ENCODE results near the gene FOXS1. TPM values are rescaled to one million over a fixed set of nuclear protein-coding genes. Genes with fewer than 3 reads are reported as not detected.

FOXS1 gene
- total RNA-seq, 1 donor from 2014 or later, result not detected

DNA sequence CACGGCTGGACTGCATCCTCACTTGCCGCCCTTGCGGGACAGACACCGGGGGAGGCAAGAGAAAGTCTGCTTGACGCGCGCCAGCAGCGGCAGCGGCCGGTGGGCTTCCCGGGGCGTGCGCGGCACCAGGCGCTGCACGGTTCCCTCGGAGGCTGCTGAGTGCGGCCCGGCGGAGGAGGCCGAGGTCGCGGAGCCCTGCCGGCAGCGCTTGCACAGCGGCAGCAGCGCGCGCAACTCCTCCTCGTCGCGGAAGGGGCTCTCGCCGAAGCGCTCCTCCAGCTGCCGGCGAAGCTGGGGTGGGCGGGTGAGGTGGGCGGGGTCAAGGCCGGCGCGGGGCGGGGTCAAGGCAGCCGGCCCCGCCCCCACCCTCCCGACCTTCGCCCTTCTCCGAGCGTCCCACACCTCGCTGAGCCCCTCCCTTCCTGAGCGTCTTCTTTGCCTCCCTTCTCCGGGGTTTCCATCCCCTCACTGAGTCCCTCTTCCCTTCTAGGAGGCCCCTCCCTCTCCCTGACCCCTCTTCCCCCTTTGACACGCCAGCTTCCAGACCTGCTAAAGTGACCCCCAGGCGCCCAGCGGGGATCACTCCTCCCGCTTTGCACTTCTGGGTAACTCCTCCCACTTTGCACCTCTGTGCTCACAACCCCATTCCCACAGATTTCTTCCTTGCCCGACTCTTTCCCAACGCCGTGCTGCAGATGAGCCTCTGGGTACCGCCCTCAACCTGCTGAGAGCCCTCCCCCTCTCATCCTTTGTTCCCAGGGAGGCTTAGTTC lies 16.2 kb upstream of the FOXS1 start:
- peak; percentile 90 for DNase-seq (ENCODE audit: low spot score)

DNA sequence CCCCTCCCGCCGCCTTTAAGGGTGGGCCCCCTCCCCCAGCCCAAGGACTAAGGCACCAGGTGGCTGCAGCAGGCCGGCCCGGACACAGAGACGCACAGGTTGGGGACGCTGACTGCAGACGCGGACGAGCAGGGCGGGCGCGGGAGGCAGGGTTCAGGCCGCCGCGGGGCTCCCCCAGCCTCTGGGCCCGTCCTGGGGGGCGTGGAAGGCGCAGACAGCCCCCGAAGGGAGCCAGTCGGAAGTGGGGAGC lies 15.7 kb upstream of the FOXS1 start:
- DNase-seq (ENCODE audit: low spot score), result no peak

DNA sequence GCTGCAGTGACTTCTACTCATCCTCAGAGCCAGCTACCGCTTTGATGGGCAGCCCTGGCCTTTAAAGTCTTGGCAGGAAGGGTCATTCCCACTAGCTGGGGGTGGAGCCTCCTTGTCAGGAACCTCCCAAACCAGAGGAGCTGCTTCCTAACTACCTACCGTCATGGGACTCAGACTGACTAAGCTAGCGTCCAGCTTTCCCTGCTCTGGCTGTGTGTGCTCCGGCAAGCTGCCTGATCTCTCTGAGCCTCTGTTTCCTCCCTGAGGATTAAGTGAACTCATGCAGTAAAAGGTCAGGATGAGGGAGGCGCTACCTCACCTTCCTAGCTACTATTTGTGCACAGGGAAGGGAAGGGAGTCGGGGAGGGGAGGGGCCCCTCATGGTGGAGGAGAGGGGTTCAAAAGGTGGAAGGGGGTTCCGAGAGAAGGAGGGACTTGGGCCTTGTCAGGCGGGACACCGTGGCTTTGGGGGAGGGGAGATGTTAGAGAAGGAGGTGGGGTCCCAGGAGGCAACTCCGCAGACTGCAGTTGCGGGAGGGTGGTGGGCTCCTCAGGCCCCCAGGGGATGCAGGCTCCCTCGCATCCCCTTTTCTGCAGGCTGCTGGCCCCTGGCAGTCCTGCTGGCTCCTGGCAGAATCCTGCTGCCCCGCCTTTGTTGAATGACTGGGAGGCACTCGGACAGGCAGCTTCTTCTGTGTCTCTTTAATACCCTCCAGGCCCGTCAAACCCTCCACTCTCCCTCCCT lies 15.2 kb upstream of the FOXS1 start:
- peak; percentile 51 for DNase-seq (ENCODE audit: low spot score)

DNA sequence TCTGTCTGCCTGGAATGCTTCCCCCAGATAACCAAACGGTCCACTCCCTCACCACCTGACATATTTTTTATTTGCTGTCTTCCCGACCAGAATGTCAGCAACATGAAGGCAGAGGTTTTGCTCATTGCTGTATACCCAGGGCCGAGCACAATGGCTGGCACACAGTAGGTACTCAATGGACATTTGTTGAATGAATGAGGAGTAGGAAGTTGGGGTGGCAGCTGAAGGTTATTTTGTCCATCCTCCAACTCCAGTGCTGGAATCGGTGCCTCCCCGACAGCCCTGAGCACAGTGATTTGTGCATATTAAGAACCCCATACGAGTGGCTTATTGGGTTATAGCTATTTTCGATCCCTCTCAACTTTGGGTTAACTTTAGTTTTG lies 14.6 kb upstream of the FOXS1 start:
- DNase-seq (ENCODE audit: low spot score), result peak; percentile 9

DNA sequence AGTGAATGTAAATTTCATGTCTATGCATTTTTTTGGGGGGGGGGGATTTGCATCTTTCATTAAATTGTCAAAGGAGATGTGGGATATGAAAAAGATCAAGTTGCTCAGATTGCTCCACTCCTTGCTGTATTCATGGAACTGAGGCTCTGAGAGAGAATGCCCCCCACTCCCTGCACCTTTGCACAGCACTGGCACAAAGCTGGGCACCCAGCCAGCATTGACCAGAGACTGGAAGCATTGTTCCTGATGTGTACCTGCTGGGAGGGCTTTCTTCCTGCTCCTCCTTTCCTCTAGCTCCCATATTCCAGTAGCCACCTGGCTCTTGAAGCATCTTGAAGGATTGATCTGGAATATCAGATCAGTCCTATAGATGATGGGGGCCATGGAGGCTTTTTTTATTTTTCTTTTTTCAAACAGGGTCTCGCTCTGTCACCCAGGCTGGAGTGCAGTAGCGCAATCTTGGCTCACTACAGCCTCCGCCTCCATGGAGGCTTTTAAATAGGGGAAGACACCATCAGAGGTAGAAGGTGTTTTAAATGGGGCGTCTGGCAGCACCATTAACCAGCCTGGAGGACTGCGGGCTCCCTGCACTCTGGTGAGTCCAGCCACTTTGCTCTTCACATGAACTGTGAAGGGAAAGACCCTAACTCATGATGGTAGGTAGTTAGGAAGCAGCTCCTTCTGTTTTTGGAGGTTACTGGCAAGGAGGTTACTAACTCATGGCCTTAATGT lies 14.0 kb upstream of the FOXS1 start:
- peak; percentile 18 for DNase-seq (ENCODE audit: low spot score)

DNA sequence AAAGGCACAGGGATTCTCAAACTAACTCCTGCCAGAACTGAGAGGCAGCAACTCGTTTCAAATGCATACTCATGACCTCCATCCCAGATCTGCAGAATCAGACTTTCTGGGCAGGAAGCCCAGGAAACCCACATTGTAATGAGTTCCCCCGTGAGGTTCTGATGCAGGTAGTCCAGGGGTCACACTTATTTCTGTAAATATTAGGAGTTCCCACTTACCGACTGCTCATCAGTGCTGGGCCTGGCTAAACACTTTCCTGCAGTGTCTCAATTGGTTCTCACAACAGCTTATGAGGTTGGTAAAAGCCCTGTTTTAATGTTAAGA lies 13.3 kb upstream of the FOXS1 start:
- DNase-seq (ENCODE audit: low spot score), result no peak

DNA sequence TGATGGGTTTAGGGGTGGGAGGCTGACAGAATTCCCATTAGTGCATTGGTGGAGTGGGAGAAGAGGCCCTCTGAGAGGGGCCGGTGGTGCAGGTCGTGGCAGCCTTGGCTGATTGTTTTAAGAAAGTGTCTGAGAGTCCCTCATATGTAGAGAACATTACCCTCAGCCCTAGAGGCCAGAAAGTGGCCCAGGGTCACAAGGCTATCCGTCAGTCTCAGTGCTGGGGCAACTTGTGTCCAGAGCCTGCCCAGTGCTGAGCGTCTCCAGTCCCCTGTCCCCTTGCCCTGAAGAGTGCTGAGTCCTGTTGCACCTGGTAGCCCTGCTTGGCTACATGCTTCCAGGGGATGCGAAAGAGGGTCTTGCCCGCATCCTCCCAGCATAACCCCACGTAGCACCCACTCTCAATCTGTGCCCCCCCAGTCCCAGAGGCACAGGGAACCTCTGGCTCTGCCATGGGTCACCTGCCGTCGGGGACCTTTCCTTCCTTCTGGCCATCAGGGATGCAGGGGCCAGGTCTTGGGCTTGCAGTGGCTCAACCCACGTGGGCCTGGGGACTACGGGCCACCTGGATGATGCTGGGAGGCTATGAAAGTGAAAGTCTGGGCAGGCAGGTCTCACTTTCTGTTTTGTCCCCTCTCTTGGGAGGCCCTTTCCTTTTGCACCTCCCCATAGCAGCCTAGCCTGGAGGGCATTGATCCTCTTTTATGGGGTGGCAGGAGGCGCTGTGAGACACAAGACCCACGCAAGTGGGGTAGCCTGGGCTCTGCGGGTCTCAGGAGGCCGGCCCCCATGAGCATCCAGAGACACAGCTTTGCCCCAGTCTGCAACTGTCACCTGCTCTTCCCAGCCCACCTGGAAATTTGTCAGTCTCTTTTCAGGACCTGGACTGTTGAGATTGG lies 12.7 kb upstream of the FOXS1 start:
- DNase-seq (ENCODE audit: low spot score), result peak; percentile 60

DNA sequence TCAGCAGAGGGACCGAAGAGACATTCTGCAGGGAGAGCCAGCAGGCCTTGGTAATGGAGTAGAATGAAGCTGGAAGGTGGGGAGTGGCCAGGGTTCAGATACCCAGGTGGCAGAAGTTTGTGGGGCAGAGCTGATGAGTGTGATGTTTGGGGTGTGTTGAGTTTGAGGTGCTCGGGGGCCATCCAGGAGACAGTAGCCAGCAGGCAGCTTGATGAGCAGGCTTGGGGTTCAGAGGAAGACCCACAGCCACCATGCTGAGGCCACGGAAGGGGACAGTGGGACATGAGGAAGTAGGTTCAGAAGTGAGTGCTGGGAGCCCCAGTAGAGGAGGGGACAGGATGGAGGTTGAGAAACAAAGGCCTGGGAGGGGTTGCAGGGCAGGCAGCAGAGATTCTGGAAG lies 11.1 kb upstream of the FOXS1 start:
- peak; percentile 86 for DNase-seq (ENCODE audit: low spot score)

DNA sequence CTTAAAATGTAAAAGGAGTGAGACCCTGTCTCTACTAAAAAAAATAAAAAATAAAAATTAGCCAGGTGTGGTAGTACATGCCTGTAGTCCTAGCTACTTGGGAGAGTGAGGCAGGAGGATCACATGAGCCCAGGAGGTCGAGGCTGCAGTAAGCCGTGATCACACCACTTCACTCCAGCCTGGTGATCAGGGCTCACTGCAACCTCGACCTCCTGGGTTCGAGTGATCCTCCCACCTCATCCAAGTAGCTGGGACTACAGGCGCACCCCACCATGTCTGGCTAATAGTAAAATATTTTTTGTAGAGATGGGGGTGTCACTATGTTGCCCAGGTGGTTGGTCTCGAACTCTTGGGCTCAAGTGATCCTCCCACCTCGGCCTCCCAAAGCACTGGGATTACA lies 8.1 kb upstream of the FOXS1 start:
- no peak for DNase-seq (ENCODE audit: low spot score)

DNA sequence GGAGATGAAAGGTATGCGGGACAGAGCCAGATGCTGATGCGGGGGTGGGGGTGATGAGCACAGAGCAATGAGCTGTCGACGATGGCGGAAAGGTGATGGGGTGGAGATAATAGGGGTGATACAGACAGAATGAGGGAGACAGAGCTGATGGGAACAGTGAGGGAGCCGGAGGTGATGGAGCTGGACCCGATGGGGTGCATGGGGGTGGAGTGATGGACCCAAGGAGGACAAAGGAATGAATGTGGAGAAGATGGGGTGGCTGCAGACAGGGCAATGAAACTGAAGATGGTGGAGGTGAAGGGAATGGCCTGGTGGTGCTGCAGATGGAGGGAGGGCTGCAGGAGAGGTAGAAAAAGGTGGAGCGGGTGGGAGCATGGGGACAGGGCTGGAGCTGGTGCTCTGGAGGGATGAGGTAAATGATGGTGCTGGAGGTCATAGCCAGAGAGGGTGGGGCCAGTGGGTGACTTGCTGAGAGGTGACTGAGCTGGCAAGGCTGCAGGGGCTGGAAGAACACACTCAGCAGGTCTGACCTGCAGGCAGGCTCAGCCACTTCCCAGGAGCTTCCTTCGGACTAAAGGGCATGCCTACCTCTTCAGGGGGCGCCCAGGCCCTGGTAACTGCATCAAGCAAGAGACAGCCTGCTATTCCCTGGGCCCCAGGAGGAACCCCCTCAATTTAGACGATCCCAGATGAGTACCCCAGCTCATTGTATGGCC lies 6.0 kb upstream of the FOXS1 start:
- DNase-seq (ENCODE audit: low spot score), result no peak

DNA sequence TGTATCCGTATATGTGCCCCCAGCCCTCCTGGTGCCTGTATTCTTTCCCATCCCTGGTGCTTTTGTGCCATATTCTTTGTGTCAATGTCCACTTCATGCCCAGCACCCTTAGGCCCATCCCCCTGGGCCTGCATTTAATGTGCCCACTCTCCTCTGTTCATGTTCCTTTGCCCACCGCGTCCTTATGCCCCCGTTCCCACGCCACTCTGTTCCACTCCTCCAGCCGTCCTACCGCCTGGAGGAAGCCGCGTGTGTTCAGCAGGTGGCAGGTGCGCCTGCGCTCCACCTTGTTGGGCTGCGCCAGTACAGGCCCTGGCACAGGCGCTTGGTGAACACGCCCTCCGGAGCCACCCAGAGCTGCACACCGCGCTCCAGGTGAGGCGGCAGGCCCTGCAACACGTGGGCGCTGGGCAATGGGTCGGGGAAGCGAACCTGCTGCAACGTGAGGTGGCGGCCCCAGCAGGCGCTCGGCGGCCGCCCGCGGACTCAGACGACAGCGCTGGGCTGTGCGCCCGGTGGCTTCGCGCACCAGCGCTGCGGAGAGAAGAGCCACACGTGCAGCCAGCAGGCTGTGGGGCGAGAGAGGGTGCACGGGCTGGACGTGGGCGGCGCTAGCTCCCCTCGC lies 4.0 kb upstream of the FOXS1 start:
- no peak for DNase-seq (ENCODE audit: low spot score)

DNA sequence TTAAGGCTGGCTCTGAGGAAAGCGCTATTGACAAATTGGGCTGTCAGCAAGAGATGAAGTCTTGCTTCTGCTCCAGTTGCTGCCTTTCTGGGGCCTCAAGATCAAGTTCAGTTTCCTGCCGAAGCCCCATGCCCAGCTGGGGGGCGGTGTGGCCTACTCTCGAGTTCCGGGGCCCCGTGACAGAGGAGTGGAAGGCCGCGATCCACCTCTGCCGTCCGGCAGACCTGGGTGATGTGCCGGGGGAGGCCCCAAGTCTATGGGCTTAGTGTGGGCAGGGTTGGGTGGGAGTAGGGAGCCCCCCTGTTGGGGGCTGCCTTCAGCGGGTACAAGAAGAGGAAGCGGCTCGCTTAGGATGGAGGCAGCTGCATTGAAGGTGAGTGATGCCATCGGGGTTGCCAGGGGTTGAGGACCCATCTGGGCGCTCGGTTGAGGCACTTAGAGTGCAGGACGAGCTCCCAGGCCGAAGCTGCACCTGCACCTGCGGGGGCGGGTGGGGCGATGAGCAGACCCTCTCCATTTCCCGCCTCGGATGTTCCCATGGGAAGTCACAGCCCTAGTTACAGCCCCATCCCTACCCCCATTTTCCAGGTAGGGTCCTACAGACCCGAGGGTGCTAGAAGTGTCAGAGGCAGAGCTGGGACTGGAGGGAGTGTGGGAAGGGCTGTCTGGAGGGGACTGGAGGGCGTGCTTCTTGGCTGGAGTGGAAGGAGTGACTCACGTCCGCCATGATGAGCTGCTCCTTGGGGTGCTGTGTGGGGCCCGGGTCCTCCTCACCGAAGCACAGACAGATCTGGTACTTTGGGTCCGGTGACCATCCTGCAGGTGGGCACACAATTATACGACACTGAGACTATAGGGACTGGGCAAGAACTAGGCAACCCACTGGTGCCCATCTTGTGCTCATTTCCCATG lies 2.9 kb upstream of the FOXS1 start:
- no peak for DNase-seq (ENCODE audit: low spot score)

DNA sequence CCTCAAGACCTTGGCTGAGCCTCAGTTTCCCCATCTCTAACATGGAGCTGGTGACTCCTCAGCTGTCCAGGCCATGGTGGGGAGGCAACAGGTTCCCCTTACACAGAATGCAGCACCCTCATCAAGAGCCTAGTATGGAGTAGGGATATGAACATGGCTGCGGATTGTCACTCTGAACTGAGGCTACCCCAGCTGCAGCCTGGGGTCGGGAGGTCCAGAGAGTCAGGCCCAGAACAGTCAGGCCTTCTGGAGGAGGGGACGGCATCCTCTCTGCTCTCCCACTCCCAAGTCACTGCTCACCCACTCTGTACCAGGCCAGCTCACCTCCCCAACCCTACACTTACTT lies 1.4 kb upstream of the FOXS1 start:
- DNase-seq (ENCODE audit: low spot score), result no peak

DNA sequence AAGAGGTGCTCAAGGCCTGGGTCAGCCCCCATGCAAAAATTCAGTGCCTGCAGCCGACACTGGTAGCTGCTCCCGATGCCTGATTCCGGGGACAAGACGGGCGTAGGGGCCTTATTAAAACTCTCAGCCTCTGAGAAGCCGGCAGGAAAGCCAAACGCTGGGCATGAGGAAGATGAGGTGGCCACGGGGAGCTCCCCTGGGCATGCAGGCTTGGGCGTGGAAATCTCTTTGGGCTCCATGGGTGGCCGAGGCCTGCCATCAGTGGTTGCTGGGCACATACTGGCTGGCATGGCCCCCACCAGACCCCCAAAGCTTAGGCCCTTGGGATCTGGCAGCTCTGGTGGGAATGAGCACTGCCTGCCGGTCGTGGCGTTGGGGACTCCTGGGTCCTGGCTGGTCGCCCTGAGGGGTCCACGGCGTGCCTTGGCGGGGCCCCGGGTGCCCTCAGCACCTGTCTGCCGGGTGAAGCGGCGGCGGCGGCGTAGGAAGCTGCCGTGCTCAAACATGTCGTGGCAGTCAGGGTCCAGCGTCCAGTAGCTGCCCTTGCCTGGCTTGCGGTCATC lies 586 bp downstream of the FOXS1 start:
- DNase-seq (ENCODE audit: low spot score), result no peak

DNA sequence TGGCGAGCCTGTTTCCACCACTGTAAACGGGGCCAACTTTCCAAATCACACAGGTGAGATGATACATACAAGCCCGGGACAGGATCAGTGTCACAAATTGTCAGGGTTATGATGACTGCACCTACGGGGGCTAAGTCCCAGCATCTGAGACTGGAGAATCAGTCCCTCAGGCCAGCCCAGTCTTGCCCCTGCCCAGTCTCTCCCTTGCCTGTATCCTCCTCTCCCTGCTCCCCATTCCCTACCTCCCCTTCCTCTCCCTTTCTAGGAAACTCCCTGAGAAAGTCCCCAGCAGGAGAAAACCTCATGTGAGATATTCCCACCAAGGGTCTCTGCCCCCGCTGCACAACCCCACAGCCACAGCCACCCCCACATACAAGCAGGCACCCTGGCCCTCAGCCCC lies 1.5 kb downstream of the FOXS1 start:
- DNase-seq (ENCODE audit: low spot score), result no peak

DNA sequence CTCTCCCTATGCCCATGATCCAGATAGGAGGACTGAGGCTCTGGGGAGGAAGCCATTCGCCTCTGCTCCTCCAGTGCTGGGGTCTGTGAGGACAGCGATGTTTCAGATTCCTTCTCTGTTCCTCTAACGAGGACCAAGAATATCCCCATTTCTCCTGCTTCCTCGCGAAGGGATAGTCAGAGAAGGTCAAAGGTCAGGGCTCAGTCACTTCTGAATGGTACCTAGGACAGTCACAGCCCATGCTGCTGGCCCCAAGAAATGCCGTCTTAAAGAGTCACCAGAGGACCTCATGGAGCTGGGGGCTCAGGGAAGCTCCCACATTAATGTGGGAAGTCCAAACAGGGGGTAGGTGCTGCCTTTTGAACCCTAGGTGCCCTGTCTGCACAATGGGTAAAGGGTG lies 2.1 kb downstream of the FOXS1 start:
- DNase-seq (ENCODE audit: low spot score), result no peak

DNA sequence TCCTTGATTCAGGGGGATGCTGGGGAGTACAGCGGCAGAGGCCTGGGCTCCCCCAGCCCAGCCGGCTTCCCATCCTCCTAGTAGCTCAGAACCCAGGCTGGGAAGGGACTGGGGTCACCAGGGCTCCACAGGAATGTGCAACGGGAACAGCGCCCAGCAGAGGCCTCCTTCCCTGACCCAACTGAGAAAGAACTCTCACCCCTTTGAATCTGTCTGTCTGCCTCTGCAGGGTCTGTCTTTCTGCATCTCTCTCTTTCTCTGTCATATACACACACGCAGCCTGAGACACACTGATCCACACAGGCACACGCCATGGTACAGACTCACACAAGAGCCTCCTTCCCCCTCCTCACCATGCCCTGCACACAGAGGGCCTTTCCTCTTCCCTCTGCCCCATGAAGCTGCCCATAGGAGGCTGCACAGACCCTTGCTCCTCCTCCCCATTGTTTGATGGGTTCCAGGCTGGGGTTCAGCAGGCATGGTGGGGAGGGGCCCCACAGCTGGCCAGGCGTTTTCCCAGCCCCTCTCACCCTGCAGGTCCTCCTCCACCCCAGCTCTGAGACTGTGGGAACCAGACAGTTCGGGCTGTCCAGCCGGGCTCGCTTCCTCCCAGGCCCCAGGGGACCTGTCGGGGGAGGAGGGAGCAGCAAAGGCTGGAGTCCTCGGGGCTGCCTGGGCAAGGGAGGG lies 2.8 kb downstream of the FOXS1 start:
- DNase-seq (ENCODE audit: low spot score), result no peak

DNA sequence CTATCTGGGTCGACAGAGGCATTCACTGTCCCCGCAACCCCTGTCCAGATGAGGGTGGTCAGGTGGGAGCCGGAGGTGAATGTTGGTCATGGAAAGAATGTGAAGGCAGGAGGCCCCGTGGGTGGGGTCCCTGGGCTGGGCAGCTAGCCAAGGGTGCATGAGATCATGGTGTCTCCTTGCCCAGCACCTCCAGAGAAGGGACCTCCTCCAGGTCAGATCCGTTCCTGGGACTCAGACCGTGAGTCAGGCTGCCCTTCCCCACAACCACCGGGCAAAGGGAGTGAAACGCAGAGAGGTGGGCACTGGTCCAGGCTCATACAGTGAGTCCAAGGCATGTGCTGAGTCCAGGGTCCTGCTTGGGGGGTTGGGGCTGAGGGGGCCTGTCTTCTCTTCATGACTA lies 3.5 kb downstream of the FOXS1 start:
- DNase-seq (ENCODE audit: low spot score), result no peak
